HG03354 (cell line): ENCODE measurements around the gene HSPA4.

Experiments
- ATAC-seq: cut with Tn5 transposase; IDR thresholded peaks from one replicate; pipeline ENCODE4 v1.9.1; 2021; ENCODE audit warnings: mild to moderate bottlenecking; ENCODE audit not compliant: unreplicated experiment, poor library complexity, severe bottlenecking

HSPA4 gene

GRCh38 chr5:133147411-133147810 lies 95.6 kb downstream of the HSPA4 start:
- ATAC-seq, result no peak

GRCh38 chr5:133147815-133148567 lies 96.2 kb downstream of the HSPA4 start:
- no peak for ATAC-seq

- no peak for ATAC-seq
These were observed 97.5 kb downstream of the HSPA4 start for GRCh38 chr5:133149345-133149744.

GRCh38 chr5:133150909-133151544 lies 99.2 kb downstream of the HSPA4 start:
- no peak for ATAC-seq

GRCh38 chr5:133154274-133155075 lies 102.7 kb downstream of the HSPA4 start:
- ATAC-seq, result no peak

GRCh38 chr5:133155326-133155969 lies 103.6 kb downstream of the HSPA4 start:
- no peak for ATAC-seq
